Measurements from ENCODE around the gene SMIM29. TPM values are rescaled to one million over a fixed set of nuclear protein-coding genes. Genes with fewer than 3 reads are reported as not detected.
A peak's percentile ranks its signal among the peaks of the same experiment; 100 is the strongest.

The SMIM29 gene
- total and polyA plus RNA-seq, 2 donors = 4.2 to 44.9 TPM

GRCh38 chr6:34241351-34242215, 7.2 kb downstream of the SMIM29 start:
- Histone ChIP-seq H3K27ac (ENCODE audit: low read depth) (no peak overlapping the region), H3K4me3 (ENCODE audit: low read depth, low read length) (no peak overlapping the region), H3K36me3 (ENCODE audit: insufficient read depth) (peaks cover 2% of the 10 kb centered on the region), H3K4me1 (ENCODE audit: insufficient read depth) (no peaks in the 10 kb centered on the region)
- no peak for DNase-seq (ENCODE audit: extremely low spot score)
- 93% methylated on average over 13 of the region's 13 CpGs for WGBS

GRCh38 chr6:34240329-34241248, 8.2 kb downstream of the SMIM29 start:
- Histone ChIP-seq H3K27ac (ENCODE audit: low read depth) (no peak overlapping the region), H3K4me1 (ENCODE audit: insufficient read depth) (no peaks in the 10 kb centered on the region), H3K4me3 (ENCODE audit: low read depth, low read length) (no peak overlapping the region), H3K36me3 (ENCODE audit: insufficient read depth) (peaks cover 2% of the 10 kb centered on the region)
- WGBS = 88% methylated on average over 22 of the region's 22 CpGs
- DNase-seq (ENCODE audit: extremely low spot score) = no peak

GRCh38 chr6:34239893-34240292, 8.9 kb downstream of the SMIM29 start:
- H3K4me3 ChIP-seq (ENCODE audit: low read depth, low read length) = no peak overlapping the region
- WGBS = 94% methylated on average over 2 of the region's 2 CpGs
- H3K27ac ChIP-seq (ENCODE audit: low read depth) = no peak overlapping the region
- no peaks in the 10 kb centered on the region for H3K4me1 ChIP-seq (ENCODE audit: insufficient read depth)
- DNase-seq (ENCODE audit: extremely low spot score) = no peak
- H3K36me3 ChIP-seq (ENCODE audit: insufficient read depth) = peaks cover 2% of the 10 kb centered on the region

- no peak overlapping the region for H3K27ac ChIP-seq (ENCODE audit: low read depth)
- H3K4me3 ChIP-seq (ENCODE audit: low read depth, low read length) = no peak overlapping the region
- 90% methylated on average over 3 of the region's 3 CpGs for WGBS
- DNase-seq (ENCODE audit: extremely low spot score) = no peak
- no peaks in the 10 kb centered on the region for H3K4me1 ChIP-seq (ENCODE audit: insufficient read depth)
- peaks cover 2% of the 10 kb centered on the region for H3K36me3 ChIP-seq (ENCODE audit: insufficient read depth)
These were observed 9.3 kb downstream of the SMIM29 start for GRCh38 chr6:34239500-34239825.

GRCh38 chr6:34238585-34239499, 10.0 kb downstream of the SMIM29 start:
- H3K36me3 ChIP-seq (ENCODE audit: insufficient read depth) = peaks cover 2% of the 10 kb centered on the region
- 84% methylated on average over 14 of the region's 14 CpGs for WGBS
- H3K4me1 ChIP-seq (ENCODE audit: insufficient read depth) = no peaks in the 10 kb centered on the region
- no peak for DNase-seq (ENCODE audit: extremely low spot score)
- H3K4me3 ChIP-seq (ENCODE audit: low read depth, low read length) = no peak overlapping the region
- no peak overlapping the region for H3K27ac ChIP-seq (ENCODE audit: low read depth)

GRCh38 chr6:34237722-34238584, 10.9 kb downstream of the SMIM29 start:
- Histone ChIP-seq H3K27ac (ENCODE audit: low read depth) (peak overlapping the region; percentile 30), H3K4me3 (ENCODE audit: low read depth, low read length) (peak overlapping the region; percentile 71), H3K36me3 (ENCODE audit: insufficient read depth) (peaks cover 2% of the 10 kb centered on the region), H3K4me1 (ENCODE audit: insufficient read depth) (no peaks in the 10 kb centered on the region)
- DNase-seq (ENCODE audit: extremely low spot score) = no peak
- WGBS = 11% methylated on average over 64 of the region's 64 CpGs

GRCh38 chr6:34237316-34237721, 11.5 kb downstream of the SMIM29 start:
- Histone ChIP-seq H3K27ac (ENCODE audit: low read depth) (peak overlapping the region; percentile 30), H3K4me1 (ENCODE audit: insufficient read depth) (no peaks in the 10 kb centered on the region), H3K4me3 (ENCODE audit: low read depth, low read length) (peak overlapping the region; percentile 71), H3K36me3 (ENCODE audit: insufficient read depth) (peaks cover 2% of the 10 kb centered on the region)
- DNase-seq (ENCODE audit: extremely low spot score) = no peak
- WGBS = 1% methylated on average over 74 of the region's 78 CpGs

- no peaks in the 10 kb centered on the region for H3K4me1 ChIP-seq (ENCODE audit: insufficient read depth)
- H3K27ac ChIP-seq (ENCODE audit: low read depth) = peak within 1 kb of the TSS; percentile 83
- peaks cover 2% of the 10 kb centered on the region for H3K36me3 ChIP-seq (ENCODE audit: insufficient read depth)
- peak within 1 kb of the TSS; percentile 71 for H3K4me3 ChIP-seq (ENCODE audit: low read depth, low read length)
- WGBS = 2% methylated on average over 91 of the region's 91 CpGs
- DNase-seq (ENCODE audit: extremely low spot score) = peak; percentile 74
These were observed 12.1 kb downstream of the SMIM29 start, which contains the start of gene HMGA1 for GRCh38 chr6:34236443-34237315. TSS of gene HMGA1 (plus strand) at chr6:34236873. CDS start at chr6:34240781, 3,908 bp downstream.

GRCh38 chr6:34236131-34236442, 12.7 kb downstream of the SMIM29 start:
- peak overlapping the region; percentile 83 for H3K27ac ChIP-seq (ENCODE audit: low read depth)
- no peak for DNase-seq (ENCODE audit: extremely low spot score)
- 45% methylated on average over 13 of the region's 13 CpGs for WGBS
- H3K4me3 ChIP-seq (ENCODE audit: low read depth, low read length) = peak overlapping the region; percentile 71
- peaks cover 2% of the 10 kb centered on the region for H3K36me3 ChIP-seq (ENCODE audit: insufficient read depth)
- no peaks in the 10 kb centered on the region for H3K4me1 ChIP-seq (ENCODE audit: insufficient read depth)

GRCh38 chr6:34235307-34236130, 13.3 kb downstream of the SMIM29 start:
- Histone ChIP-seq H3K27ac (ENCODE audit: low read depth) (peak overlapping the region; percentile 83), H3K36me3 (ENCODE audit: insufficient read depth) (no peaks in the 10 kb centered on the region), H3K4me3 (ENCODE audit: low read depth, low read length) (peak overlapping the region; percentile 3), H3K4me1 (ENCODE audit: insufficient read depth) (no peaks in the 10 kb centered on the region)
- WGBS = 17% methylated on average over 75 of the region's 75 CpGs
- no peak for DNase-seq (ENCODE audit: extremely low spot score)

GRCh38 chr6:34234667-34235306, 14.0 kb downstream of the SMIM29 start:
- Histone ChIP-seq H3K27ac (ENCODE audit: low read depth) (peak overlapping the region; percentile 83), H3K4me3 (ENCODE audit: low read depth, low read length) (no peak overlapping the region), H3K36me3 (ENCODE audit: insufficient read depth) (no peaks in the 10 kb centered on the region), H3K4me1 (ENCODE audit: insufficient read depth) (no peaks in the 10 kb centered on the region)
- no peak for DNase-seq (ENCODE audit: extremely low spot score)
- 78% methylated on average over 53 of the region's 53 CpGs for WGBS

Measured in urinary bladder (tissue), 4 donors.